Heart left ventricle (tissue), 16 donors: Measurements from ENCODE around the gene OPCML. TPM values are rescaled to one million over a fixed set of nuclear protein-coding genes. Genes with fewer than 3 reads are reported as not detected.

Experiments
- ATAC-seq, 4 donors: fragments of 200-7000 bp; cut with Tn5 transposase; one replicate each; pipeline ENCODE4 v1.9.1; 2020 to 2022; ENCODE audit warnings: moderate library complexity in 4 of 4, mild to moderate bottlenecking in 3 of 4, moderate number of reproducible peaks in 1 of 4
- DNase-seq, 5 donors: peaks; one replicate each; pipeline ENCODE4 v3.0.0-alpha.2; 2020
- H3K27ac ChIP-seq, 12 donors: fragments of 200-600 bp; sonication (generic) in 4 of 12; one replicate each; pipeline versions ENCODE4 v1.5.0 to v1.8.0; 2016 to 2022; ENCODE audit warnings: mild to moderate bottlenecking in 2 of 12
- H3K27me3 ChIP-seq, 9 donors: fragments of 200-600 bp; sonication (generic) in 2 of 9; one replicate each; pipeline versions ENCODE4 v1.5.1 to v1.8.0; 2016 to 2022; ENCODE audit warnings: mild to moderate bottlenecking in 3 of 9
- H3K36me3 ChIP-seq, 9 donors: fragments of 200-600 bp; sonication (generic) in 2 of 9; one replicate each; pipeline versions ENCODE4 v1.5.0 to v1.8.0; 2018 to 2022; ENCODE audit warnings: mild to moderate bottlenecking in 2 of 9
- H3K4me1 ChIP-seq, 12 donors: fragments of 200-600 bp; sonication (generic) in 4 of 12; one replicate each; pipeline versions ENCODE4 v1.5.0 to v1.8.0; 2016 to 2022; ENCODE audit warnings: mild to moderate bottlenecking in 3 of 12
- H3K4me3 ChIP-seq, 12 donors: fragments of 200-600 bp; sonication (generic) in 4 of 12; one replicate each; pipeline versions ENCODE4 v1.5.0 to v1.8.0; 2017 to 2022; ENCODE audit warnings: mild to moderate bottlenecking in 9 of 12, moderate library complexity in 4 of 12
- H3K9me3 ChIP-seq, 12 donors: fragments of 200-600 bp; sonication (generic) in 4 of 12; one replicate each; pipeline versions ENCODE4 v1.5.0 to v1.8.0; 2016 to 2022; ENCODE audit warnings: mild to moderate bottlenecking in 1 of 12
- POLR2A ChIP-seq, 2 donors: fragments of 450-650 bp; IDR thresholded peaks; one replicate each; pipeline ENCODE4 v1.6.1; 2017; ENCODE audit warnings: antibody characterized with exemption in 2 of 2, mild to moderate bottlenecking in 2 of 2, moderate library complexity in 2 of 2
- WGBS, 4 donors: extraction: QIAGEN DNeasy Blood & Tissue Kit in 2 of 4; methylation state at CpG; one replicate each; pipeline versions ENCODE4 v1.1.5 to v1.1.7; 2013 to 2018; 5-methylcytosine and 5-hydroxymethylcytosine counted together
- intact Hi-C, 10 donors: fragments of 100-400 bp; cut with DNase I; formaldehyde crosslinking; loops; one replicate each; pipeline versions ENCODE4 v1.11.1 to v1.14.2; 2022
- polyA plus RNA-seq, 2 donors: library from polyadenylated mRNA; stranded (reverse); fragments of 200-250 nt; gene quantifications; one replicate each; pipeline ENCODE4 v1.2.3, GENCODE V29; 2013
- total RNA-seq, 9 donors: library from RNA; depleted of rRNA in 2 of 9; stranded (reverse); fragments of >200 nt in 2 of 9; fragmentation: NEBNext Ultra II Directional in 3 of 9; extraction: Animal tissue kit (Norgen Biotek cat#: 25700) in 3 of 9; gene quantifications; one replicate each; pipeline versions ENCODE4 v1.1.0 to v1.2.4, GENCODE V29; 2016 to 2023
- TF ChIP-seq, protein P1 (sequence below), 12 donors: fragments of 200-600 bp; sonication (generic) in 4 of 12; IDR thresholded peaks; one replicate each; pipeline versions ENCODE4 v1.5.0 to v1.8.0; 2018 to 2022; ENCODE audit warnings: antibody characterized with exemption in 12 of 12, mild to moderate bottlenecking in 5 of 12
- donor health status: ischemic (EF 13 %, LVEDD 7.1; RV severe dilation, severe dysfunction).
- donor health status: healthy with polysubstance abuse.
- donor health status: DM: no; HTN: yes; CAD: no.
- donor health status: DM: no; HTN: no; CAD: no.
- donor health status: ischemic (EF 25% LVEDD 6.9; RV normal size, moderate dysfunction).
- donor health status: ischemic (EF 25% LVEDD 5.7; RV mildly dilated, moderate dysfunction).
- donor health status: healthy.
- donor health status: DM: yes; HTN: yes; CAD: no.
- donor health status: ischemic (EF 35%, LVEDD 5.7; RV mildly dilated, moderate dysfunction).
- donor health status: nonischemic (EF 11% LVEDD 7.7; RV severe dilation, severe dysfunction).
- donor health status: DM: yes; HTN: yes; CAD: no.
- donor health status: PGD.
- donor health status: ischemic (EF 29% LVEDD 5.4; RV normal size, mild dysfunction).
- donor health status: nonischemic (EF 23%, LVEDD 6.1; RV moderate dilation, normal function).

OPCML gene
- total and polyA plus RNA-seq, 11 donors, result 0.04 to 1.3 (median 0.23) TPM; not detected in 3

DNA sequence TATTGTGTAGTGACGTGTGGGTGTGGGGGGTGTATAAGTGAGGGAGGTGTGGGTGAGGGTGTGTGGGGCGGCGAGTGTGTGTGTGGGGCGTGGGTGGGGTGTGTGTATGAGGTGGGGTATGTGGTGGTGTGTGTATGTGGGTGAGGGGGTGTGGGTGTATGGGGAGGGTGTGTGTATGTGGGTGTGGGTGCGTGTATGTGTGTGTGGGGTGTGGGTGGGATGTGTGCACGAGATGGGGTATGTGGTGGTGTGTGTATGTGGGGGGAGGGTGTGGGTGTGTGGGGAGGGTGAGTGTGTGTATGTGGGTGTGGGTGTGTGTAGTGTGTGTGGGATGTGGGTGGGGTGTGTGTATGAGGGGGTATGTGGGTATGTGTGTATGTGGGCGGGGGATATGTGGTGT is 205.5 kb downstream of the OPCML start:
- no peak overlapping the region for H3K4me3 ChIP-seq
- DNase-seq, result no peak
- no peaks in the 10 kb centered on the region for H3K9me3 ChIP-seq
- peak in 1 of 4 donors; percentile 53 for ATAC-seq
- no peaks in the 10 kb centered on the region for H3K27me3 ChIP-seq
- no peaks in the 10 kb centered on the region for H3K36me3 ChIP-seq
- intact Hi-C loops, result no loop called here
- H3K4me1 ChIP-seq, result no peaks in the 10 kb centered on the region
- no peak for TF ChIP-seq POLR2A (IDR thresholded peaks at IDR 0.05)
- TF ChIP-seq, protein P1, sequence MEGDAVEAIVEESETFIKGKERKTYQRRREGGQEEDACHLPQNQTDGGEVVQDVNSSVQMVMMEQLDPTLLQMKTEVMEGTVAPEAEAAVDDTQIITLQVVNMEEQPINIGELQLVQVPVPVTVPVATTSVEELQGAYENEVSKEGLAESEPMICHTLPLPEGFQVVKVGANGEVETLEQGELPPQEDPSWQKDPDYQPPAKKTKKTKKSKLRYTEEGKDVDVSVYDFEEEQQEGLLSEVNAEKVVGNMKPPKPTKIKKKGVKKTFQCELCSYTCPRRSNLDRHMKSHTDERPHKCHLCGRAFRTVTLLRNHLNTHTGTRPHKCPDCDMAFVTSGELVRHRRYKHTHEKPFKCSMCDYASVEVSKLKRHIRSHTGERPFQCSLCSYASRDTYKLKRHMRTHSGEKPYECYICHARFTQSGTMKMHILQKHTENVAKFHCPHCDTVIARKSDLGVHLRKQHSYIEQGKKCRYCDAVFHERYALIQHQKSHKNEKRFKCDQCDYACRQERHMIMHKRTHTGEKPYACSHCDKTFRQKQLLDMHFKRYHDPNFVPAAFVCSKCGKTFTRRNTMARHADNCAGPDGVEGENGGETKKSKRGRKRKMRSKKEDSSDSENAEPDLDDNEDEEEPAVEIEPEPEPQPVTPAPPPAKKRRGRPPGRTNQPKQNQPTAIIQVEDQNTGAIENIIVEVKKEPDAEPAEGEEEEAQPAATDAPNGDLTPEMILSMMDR (IDR thresholded peaks at IDR 0.05), result no peak
- no peak overlapping the region for H3K27ac ChIP-seq
- WGBS, 4 donors, result 90 to 94% (median 92%) methylated on average over 7 of the region's 7 CpGs

DNA sequence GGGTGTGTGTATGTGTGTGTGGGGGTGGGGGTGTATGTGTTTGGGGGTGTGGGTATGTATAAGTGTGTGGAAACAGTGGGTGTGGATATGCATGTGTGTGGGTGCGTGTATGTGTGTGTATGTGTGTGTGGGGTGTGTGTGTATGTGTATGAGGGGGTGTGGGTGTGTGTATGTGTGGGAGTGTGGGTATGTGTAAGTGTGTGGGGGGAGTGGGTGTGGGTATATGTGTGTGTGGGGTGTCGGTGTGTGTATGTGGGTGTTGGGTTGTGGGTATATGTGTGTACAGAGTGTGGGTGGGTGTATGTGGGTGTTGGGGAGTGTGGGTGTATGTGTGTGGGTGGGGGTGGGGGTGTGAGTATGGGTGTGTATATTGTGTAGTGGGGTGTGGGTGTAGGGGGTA is 206.0 kb downstream of the OPCML start:
- no peak overlapping the region for H3K27ac ChIP-seq
- no peaks in the 10 kb centered on the region for H3K36me3 ChIP-seq
- H3K4me1 ChIP-seq, result no peaks in the 10 kb centered on the region
- no peak overlapping the region for H3K4me3 ChIP-seq
- ATAC-seq (peak in 1 of 4 donors; percentile 27), DNase-seq (no peak)
- no peak for TF ChIP-seq POLR2A (IDR thresholded peaks at IDR 0.05)
- H3K27me3 ChIP-seq, result no peaks in the 10 kb centered on the region
- 92 to 96% (median 94%) methylated on average over 2 of the region's 2 CpGs for WGBS, 4 donors
- intact Hi-C loops, result no loop called here
- H3K9me3 ChIP-seq, result no peaks in the 10 kb centered on the region

DNA sequence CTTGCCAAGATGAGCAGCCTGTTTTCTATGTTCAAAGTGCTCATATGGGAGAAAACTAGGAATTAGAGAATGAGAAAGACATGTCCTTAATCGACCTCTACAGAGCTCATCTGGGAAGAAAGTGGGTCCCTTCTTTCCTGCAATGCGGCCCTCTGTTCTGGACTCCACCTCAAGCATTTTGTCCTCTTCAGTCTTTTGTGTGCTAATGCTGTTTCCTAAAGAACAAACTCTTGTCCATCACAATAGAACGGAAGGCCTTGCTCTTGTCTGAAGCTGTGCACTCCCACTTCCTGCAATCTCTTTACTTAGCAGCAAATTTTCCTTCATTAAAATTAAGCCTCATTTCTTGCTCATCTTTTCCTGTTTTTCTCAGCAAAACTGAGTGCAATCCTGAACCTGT is 206.6 kb downstream of the OPCML start:
- Histone ChIP-seq H3K4me1 (no peaks in the 10 kb centered on the region), H3K4me3 (no peak overlapping the region), H3K9me3 (no peaks in the 10 kb centered on the region), H3K36me3 (no peaks in the 10 kb centered on the region), H3K27ac (no peak overlapping the region), H3K27me3 (no peaks in the 10 kb centered on the region)
- intact Hi-C loops, result no loop called here
- no peak for TF ChIP-seq POLR2A (IDR thresholded peaks at IDR 0.05)
- TF ChIP-seq, protein P1 (IDR thresholded peaks at IDR 0.05), result no peak
- ATAC-seq (no peak), DNase-seq (no peak)
- WGBS, 4 donors, result 49 to 59% (median 52%) methylated on average over 3 of the region's 3 CpGs

DNA sequence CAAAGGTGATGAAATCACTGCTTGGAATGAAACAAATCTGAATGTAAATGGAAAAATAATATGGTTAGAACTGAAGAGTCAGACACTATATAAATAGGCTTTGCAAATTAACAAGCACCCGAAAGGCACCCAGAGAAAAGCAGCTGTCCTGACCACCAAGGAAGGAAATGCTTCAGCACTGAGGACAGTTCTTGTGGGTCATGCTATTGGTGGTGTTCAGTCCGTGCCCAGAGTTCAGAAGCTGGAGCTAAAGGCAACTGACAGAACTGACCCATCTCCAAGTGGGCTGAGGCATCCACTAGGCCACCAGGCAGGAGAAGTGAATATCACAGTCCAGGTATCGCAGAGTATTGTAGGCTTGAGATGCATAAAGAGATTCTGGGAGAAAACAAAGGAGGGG is 208.9 kb downstream of the OPCML start:
- Histone ChIP-seq H3K27me3 (no peaks in the 10 kb centered on the region), H3K27ac (no peak overlapping the region), H3K4me3 (no peak overlapping the region), H3K36me3 (no peaks in the 10 kb centered on the region), H3K9me3 (no peaks in the 10 kb centered on the region), H3K4me1 (no peaks in the 10 kb centered on the region)
- TF ChIP-seq, protein P1 (IDR thresholded peaks at IDR 0.05), result no peak
- TF ChIP-seq POLR2A (IDR thresholded peaks at IDR 0.05), result no peak
- 61 to 68% (median 66%) methylated on average over 3 of the region's 3 CpGs for WGBS, 4 donors
- no peak for ATAC-seq
- intact Hi-C loops, result no loop called here
- DNase-seq, result no peak

DNA sequence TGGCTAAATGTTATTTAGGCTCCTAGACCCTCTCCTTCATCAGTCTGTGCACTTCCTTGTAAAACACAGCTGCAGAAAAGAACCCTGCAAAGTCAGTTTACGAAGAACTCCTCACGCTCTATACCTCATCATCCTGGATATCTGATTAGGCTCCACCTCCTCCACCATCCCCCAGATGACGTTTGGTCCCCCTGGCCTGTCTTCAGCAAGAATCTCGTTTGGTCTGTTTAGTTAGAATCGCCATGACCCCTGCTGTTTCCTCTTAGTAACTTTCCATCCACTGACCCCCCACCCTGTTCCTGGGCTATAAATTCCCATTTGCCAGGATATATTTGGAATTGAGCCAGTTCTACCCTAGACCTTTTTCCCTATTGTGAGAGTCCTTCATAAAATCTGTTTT is 214.1 kb downstream of the OPCML start:
- no peak overlapping the region for H3K4me3 ChIP-seq
- intact Hi-C loops, result no loop called here
- H3K9me3 ChIP-seq, result no peaks in the 10 kb centered on the region
- H3K27me3 ChIP-seq, result no peaks in the 10 kb centered on the region
- no peak for ATAC-seq
- TF ChIP-seq, protein P1 (IDR thresholded peaks at IDR 0.05), result no peak
- TF ChIP-seq POLR2A (IDR thresholded peaks at IDR 0.05), result no peak
- no peak overlapping the region for H3K27ac ChIP-seq
- DNase-seq, result no peak
- H3K4me1 ChIP-seq, result no peaks in the 10 kb centered on the region
- H3K36me3 ChIP-seq, result no peaks in the 10 kb centered on the region
- 40 to 60% (median 47%) methylated on average over 5 of the region's 5 CpGs for WGBS, 4 donors
